Astrocyte of the cerebellum (primary cell): ENCODE results near the gene BARD1.
A peak's percentile ranks its signal among the peaks of the same experiment; 100 is the strongest.

Experiments used
- DNase-seq: peaks from one replicate; pipeline ENCODE4 v3.0.0-alpha.2; 2011; ENCODE audit warnings: low read depth
- H3K4me3 ChIP-seq: 2 replicates; pipeline ENCODE4 v1.5.1; 2011; ENCODE audit warnings: mild to moderate bottlenecking, low read depth, low read length, moderate library complexity
- CTCF ChIP-seq: IDR thresholded peaks from 2 replicates; pipeline ENCODE4 v1.5.1; 2012; ENCODE audit warnings: low read length, low read depth, moderate library complexity, mild to moderate bottlenecking; ENCODE audit errors: missing control alignments
- in situ Hi-C: cut with HindIII; loops from 2 replicates; pipeline ENCODE4 v1.10.0; 2017; ENCODE audit warnings: low sequenced_read_pairs

Gene BARD1

GRCh38 chr2:214808981-214809750 lies at the start of gene BARD1:
TSS of gene BARD1 (minus strand) at chr2:214809683. CDS start at chr2:214809569, 114 bp downstream.
- peak; percentile 27 for DNase-seq
- in situ Hi-C loops = no loop called here
- H3K4me3 ChIP-seq = peak within 1 kb of the TSS; percentile 82

GRCh38 chr2:214856137-214856536 lies 46.7 kb upstream of the BARD1 start:
- TF ChIP-seq CTCF = no peak
- DNase-seq = peak; percentile 13
- in situ Hi-C loops = no loop called here
- H3K4me3 ChIP-seq = no peak overlapping the region

More at GRCh38 chr2:214808981-214809750, at the start of gene BARD1:
- TF ChIP-seq CTCF = no peak

- DNase-seq = no peak
- in situ Hi-C loops = no loop called here
- H3K4me3 ChIP-seq = no peak overlapping the region
- no peak for TF ChIP-seq CTCF
Observed at GRCh38 chr2:214853906-214854305, 44.4 kb upstream of the BARD1 start.

- TF ChIP-seq CTCF = no peak
- no peak overlapping the region for H3K4me3 ChIP-seq
- in situ Hi-C loops = no loop called here
- DNase-seq = no peak
Observed at GRCh38 chr2:214843823-214844222, 34.3 kb upstream of the BARD1 start.

- TF ChIP-seq CTCF = no peak
- in situ Hi-C loops = no loop called here
- DNase-seq = no peak
- H3K4me3 ChIP-seq = no peak overlapping the region
Observed at GRCh38 chr2:214839464-214839863, 30.0 kb upstream of the BARD1 start.

GRCh38 chr2:214837466-214837865 lies 28.0 kb upstream of the BARD1 start:
- TF ChIP-seq CTCF = no peak
- no peak overlapping the region for H3K4me3 ChIP-seq
- no peak for DNase-seq
- in situ Hi-C loops = no loop called here
